WTC11 (cell line): ENCODE measurements around the gene CCNJ.

ENCODE experiments used
- ATF2 ChIP-seq: sonication (generic); formaldehyde crosslinking; IDR thresholded peaks from 2 replicates; pipeline ENCODE4 v1.8.1; 2022; ENCODE audit warnings: low read depth, missing genetic modification reagents, borderline replicate concordance
- ATF6 ChIP-seq: sonication (generic); formaldehyde crosslinking; IDR thresholded peaks from 2 replicates; pipeline ENCODE4 v1.8.1; 2023; ENCODE audit warnings: mild to moderate bottlenecking, missing genetic modification reagents
- ELF4 ChIP-seq: sonication (generic); formaldehyde crosslinking; IDR thresholded peaks from 2 replicates; pipeline ENCODE4 v1.8.1; 2022; ENCODE audit warnings: low read depth, mild to moderate bottlenecking, moderate library complexity, missing genetic modification reagents
- ESRRA ChIP-seq: sonication (generic); formaldehyde crosslinking; IDR thresholded peaks from 2 replicates; pipeline ENCODE4 v1.8.1; 2022; ENCODE audit warnings: mild to moderate bottlenecking, missing genetic modification reagents, borderline replicate concordance
- NR3C1 ChIP-seq: sonication (generic); formaldehyde crosslinking; conservative IDR thresholded peaks from 2 replicates; pipeline ENCODE4 v1.8.1; 2023; ENCODE audit warnings: low read depth, mild to moderate bottlenecking, missing genetic modification reagents
- PRDM15 ChIP-seq: sonication (generic); formaldehyde crosslinking; IDR thresholded peaks from 2 replicates; pipeline ENCODE4 v1.8.0; 2022; ENCODE audit warnings: missing genetic modification reagents
- TF ChIP-seq, protein P1 (sequence below): fragments of 200-600 bp; IDR thresholded peaks from 2 replicates; pipeline ENCODE4 v1.8.0; 2022; ENCODE audit warnings: antibody characterized with exemption
- TF ChIP-seq, protein P2 (sequence below): sonication (generic); formaldehyde crosslinking; IDR thresholded peaks from 2 replicates; pipeline ENCODE4 v1.8.1; 2023; ENCODE audit warnings: mild to moderate bottlenecking, missing genetic modification reagents, moderate library complexity

DNA sequence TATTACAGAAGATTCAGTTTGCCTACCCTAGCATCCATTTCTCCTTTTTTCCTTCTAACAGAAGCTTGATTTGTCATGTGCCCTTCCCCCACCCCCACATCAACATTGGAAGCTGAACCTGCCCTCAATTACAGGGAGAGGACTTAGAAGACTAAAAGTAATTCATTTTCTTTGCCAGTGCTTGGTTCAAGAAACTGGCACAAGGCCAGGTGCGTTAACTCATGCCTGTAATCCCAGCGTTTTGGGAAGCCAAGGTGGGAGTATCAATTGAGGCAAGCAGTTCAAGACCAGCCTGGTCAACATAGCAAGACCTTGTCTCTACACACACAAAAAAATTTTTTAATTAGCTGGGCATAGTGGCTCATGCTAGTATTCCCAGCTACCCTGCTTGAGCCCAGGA lies 32.6 kb downstream of the CCNJ start:
- TF ChIP-seq, protein P1, sequence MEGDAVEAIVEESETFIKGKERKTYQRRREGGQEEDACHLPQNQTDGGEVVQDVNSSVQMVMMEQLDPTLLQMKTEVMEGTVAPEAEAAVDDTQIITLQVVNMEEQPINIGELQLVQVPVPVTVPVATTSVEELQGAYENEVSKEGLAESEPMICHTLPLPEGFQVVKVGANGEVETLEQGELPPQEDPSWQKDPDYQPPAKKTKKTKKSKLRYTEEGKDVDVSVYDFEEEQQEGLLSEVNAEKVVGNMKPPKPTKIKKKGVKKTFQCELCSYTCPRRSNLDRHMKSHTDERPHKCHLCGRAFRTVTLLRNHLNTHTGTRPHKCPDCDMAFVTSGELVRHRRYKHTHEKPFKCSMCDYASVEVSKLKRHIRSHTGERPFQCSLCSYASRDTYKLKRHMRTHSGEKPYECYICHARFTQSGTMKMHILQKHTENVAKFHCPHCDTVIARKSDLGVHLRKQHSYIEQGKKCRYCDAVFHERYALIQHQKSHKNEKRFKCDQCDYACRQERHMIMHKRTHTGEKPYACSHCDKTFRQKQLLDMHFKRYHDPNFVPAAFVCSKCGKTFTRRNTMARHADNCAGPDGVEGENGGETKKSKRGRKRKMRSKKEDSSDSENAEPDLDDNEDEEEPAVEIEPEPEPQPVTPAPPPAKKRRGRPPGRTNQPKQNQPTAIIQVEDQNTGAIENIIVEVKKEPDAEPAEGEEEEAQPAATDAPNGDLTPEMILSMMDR = no peak
- no peak for TF ChIP-seq PRDM15 (CRISPR knock-in tag)
- TF ChIP-seq ESRRA (CRISPR knock-in tag) = no peak
- no peak for TF ChIP-seq NR3C1 (CRISPR knock-in tag)
- no peak for TF ChIP-seq ELF4 (CRISPR knock-in tag)
- TF ChIP-seq ATF6 (CRISPR knock-in tag) = no peak
- TF ChIP-seq ATF2 (CRISPR knock-in tag) = no peak
- TF ChIP-seq, protein P2, sequence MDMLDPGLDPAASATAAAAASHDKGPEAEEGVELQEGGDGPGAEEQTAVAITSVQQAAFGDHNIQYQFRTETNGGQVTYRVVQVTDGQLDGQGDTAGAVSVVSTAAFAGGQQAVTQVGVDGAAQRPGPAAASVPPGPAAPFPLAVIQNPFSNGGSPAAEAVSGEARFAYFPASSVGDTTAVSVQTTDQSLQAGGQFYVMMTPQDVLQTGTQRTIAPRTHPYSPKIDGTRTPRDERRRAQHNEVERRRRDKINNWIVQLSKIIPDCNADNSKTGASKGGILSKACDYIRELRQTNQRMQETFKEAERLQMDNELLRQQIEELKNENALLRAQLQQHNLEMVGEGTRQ (CRISPR knock-in tag) = no peak
